HG03045 (cell line): ENCODE measurements around the gene IDH3G.

ENCODE experiments used
- ATAC-seq: cut with Tn5 transposase; IDR thresholded peaks from one replicate; pipeline ENCODE4 v1.9.1; 2021; ENCODE audit warnings: mild to moderate bottlenecking, moderate library complexity; ENCODE audit not compliant: unreplicated experiment

IDH3G gene

GRCh38 chrX:153816831-153817690, 22.9 kb upstream of the IDH3G start:
- ATAC-seq: no peak

GRCh38 chrX:153814591-153815315, 20.6 kb upstream of the IDH3G start:
- no peak for ATAC-seq

DNA sequence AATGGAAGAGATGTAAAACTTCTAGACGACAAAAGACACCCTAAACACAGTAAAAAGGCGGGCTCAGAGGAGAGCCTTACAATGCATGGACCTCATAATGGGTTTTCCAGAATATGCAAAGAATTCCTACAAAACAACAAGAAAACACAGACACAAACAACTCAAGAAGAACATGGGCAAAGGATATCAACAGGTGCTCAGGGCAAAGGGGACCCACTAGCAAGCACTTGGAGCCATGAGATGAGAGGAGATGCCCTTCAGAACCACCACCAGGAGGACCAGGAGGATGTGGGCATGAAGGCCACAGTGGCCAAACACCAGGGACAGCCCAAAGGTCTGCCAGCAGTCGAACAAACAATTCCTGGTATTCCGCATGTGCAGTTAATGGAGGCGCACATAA, 19.0 kb upstream of the IDH3G start:
- no peak for ATAC-seq

GRCh38 chrX:153812220-153812619, 18.0 kb upstream of the IDH3G start:
- ATAC-seq: no peak

DNA sequence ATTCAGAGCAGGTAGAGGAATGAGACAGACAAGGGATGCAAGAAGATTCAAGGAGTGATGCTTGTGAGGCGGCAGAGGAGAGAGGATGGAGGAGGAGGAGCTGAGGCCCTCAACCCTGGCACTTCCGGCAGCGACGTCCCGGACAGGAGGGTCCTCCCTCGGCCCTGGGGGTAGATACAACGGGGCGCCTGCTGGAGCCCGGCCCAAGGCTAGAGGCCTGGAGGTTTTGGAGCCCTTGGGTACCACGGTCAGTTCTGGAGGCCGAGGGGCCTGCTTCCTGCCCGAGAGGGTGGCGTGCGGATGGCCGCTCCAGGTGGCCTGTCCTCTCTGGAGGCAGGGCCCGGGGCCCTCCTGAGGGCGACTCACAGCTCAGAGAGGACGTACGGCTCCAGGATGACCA, 13.8 kb upstream of the IDH3G start:
- no peak for ATAC-seq

DNA sequence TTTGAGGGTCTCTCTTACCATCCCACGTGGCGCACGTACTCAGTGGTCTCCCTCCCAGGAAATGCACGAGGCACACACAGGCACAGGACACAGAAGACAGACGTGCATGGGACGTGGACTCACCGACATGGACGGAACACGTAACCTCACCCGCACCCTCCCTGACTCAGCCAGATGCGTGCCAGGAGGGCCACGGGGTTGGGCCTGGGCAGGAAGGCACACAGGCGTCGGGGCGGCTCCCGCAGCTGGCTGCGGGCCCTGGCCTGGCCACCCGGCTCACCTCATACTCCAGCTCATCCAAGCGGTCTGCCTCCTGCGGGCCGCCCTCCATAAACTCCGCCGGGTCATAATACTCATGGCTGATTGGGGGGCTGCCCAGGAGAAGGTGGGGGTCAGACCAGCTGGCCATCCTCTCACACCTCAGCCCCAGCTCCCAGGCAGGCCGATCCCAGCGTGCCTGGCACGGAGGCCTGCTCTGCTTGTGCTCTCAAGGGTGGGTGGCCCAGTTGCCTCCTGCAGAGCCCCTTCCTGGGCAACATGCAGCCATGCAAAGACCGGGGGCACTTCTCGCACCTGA, 12.9 kb upstream of the IDH3G start:
- ATAC-seq: no peak

GRCh38 chrX:153805436-153805835, 11.3 kb upstream of the IDH3G start:
- no peak for ATAC-seq

- no peak for ATAC-seq
These were observed 10.4 kb upstream of the IDH3G start for GRCh38 chrX:153804621-153805020.

GRCh38 chrX:153804100-153804595, 10.0 kb upstream of the IDH3G start:
- no peak for ATAC-seq

- no peak for ATAC-seq
These were observed 9.3 kb upstream of the IDH3G start for GRCh38 chrX:153803211-153804099.

- ATAC-seq: no peak
These were observed 8.4 kb upstream of the IDH3G start for GRCh38 chrX:153802513-153803045.

DNA sequence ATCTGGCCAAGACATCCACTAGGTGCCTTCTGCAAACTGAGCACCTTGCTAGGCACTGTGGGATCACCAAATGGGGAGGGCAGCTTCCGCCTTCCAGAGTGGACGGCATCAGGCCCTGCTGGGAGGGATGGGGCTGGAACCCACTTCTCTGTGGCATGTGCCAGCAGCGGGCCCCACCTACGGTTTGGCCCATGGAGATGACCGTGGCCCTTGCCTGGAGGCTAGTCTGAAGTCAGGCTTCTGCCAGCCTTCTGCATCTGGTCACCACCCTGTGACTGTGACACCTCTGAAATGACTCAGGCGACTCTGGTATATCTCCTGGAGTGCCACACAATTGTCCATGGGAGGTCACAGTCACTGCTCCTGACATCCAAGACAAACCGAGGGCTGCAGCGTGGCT, 7.5 kb upstream of the IDH3G start:
- no peak for ATAC-seq

DNA sequence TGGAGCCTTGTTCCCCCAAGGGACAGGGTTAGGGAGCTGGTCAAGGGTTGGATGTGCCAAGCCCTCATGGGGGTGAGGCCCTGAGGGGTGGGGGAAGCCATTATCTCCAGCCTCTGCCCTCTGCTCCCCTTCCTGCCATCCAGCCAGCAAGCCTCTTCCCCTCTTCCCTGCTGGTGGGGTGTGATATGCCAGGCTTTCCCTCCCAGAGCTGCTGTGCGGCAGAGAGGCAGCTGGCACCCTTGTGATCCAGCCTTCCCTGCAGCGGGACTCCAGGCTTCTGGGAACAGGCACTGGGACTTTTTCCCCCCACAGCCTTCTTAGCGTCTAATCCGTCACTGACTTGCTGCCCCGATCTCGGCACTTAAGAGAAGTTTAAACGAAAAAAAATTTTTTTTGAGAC, 6.6 kb upstream of the IDH3G start:
- no peak for ATAC-seq

DNA sequence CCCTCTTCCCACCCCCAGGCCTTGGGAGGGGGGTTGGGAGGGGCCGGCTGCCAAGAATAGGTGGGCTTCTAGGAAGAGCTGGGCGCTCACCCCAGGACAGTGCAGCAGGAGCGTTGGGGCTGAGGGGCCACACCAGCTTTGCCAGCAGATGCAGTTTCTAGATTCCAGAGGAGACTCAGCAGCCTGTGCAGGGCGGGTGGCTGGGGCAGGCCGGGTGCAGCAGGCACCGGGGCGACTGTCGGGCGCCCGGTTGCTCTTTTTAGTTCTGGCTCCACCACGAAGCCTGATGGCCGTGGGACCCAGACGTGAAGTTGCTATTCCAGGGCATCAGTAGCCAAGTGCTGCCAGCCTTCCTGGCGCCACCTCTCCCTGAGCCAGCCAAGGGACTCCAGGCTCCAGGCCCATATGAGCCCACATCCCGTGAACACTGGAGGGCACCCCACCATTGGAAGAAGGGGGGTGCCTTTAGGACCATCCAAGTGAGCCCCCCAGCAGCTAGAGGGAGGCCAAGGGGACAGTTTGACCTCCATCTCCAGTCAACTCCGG, 6.1 kb upstream of the IDH3G start:
- ATAC-seq: no peak

GRCh38 chrX:153799326-153799725, 5.2 kb upstream of the IDH3G start:
- no peak for ATAC-seq

DNA sequence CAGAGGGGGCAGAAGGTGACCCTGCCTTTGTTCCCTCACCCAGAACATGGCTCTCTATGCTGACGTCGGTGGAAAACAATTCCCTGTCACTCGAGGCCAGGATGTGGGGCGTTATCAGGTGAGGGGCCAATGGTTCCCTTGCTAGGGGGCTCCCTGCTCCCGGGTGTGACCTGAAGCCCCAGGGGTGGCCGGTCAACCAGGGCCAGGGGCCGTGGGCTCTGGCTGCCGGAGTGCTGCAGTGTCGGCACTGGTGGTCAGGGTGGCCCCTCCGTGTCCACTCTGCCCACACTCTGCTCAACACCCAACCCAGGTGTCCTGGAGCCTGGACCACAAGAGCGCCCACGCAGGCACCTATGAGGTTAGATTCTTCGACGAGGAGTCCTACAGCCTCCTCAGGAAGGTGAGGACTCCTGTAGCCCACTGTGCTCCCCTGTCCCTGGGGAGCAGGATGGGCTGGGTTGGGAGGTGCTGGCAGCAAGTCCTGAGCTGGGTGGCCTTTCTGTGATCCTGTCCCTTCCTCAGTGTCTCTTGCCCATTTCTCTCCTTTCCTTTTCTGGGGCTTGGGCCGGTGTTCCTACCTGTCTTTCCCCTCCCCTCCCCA, 3.3 kb upstream of the IDH3G start:
- no peak for ATAC-seq

- no peak for ATAC-seq
These were observed 982 bp upstream of the IDH3G start for GRCh38 chrX:153794897-153795816.

GRCh38 chrX:153793291-153793690, 884 bp downstream of the IDH3G start:
- ATAC-seq: no peak

DNA sequence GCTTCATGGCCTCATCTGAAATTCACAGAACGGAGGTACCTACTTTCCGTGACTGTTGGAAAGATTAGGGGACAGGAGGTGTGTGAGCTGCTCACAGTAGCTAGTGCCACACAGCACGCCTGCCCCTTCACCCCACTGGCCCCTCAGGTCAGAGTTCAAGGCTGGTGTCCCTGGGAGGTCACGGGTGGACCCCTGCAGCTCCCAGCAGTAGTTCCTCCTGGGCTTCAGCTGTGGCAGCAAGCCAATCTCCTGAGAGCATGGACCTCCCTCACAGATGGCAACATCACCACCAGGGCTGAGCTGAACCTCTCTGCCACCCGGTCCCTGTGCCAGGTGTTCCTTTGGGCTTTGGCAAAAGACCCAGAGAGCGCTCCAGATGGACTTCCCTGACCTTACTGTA, 1.8 kb downstream of the IDH3G start:
- no peak for ATAC-seq
